GM10847 (cell line): ENCODE measurements around the gene TAF11L13.

Experiments
- POLR2A ChIP-seq: IDR thresholded peaks from 2 replicates; pipeline ENCODE4 v1.6.1; 2011; ENCODE audit not compliant: insufficient read length; ENCODE audit errors: extremely low read depth

Gene TAF11L13

DNA sequence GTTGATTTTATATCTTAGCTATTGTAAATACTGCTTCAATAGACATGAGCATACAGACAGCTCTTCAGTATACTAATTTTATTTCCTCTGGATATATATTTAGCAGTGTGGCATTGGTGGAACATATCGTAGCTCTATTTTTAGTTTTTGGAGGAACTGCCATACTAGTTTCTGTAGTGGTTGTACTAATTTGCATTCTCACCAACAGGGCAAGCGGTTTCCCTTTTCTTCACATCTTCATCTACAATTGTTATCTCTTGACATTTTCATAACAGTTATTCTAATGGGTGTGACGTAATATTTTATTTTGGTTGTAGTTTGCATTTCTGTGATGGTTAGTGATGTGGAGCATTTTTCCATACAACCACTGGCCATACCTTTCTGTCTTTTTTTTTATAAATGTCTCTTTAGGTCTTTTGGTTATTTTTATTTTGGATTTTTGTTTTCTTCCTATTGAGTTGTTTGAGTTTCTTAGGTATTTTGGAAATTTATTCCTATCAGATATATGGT is 34.9 kb downstream of the TAF11L13 start:
- no peak for TF ChIP-seq POLR2A

DNA sequence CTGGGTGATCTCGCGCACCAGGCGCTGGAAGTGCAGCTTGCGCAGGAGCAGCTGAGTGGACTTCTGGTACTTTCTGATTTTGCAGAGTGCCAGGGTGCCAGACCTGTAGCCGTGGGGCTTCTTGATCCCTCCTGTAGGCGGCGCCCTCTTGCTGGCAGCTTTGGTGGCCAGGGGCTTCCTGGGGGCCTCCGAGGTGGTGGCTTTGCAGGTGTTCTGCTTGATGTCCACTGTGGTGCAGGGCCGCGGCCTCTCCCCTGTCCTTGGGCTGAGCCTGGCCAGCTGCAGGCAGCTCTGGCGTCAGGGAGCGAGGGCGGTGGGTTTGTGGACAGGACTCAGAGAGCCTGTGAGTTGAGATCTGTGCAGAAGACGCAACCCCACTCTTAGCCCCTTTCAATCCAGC is 38.5 kb downstream of the TAF11L13 start:
- no peak for TF ChIP-seq POLR2A

DNA sequence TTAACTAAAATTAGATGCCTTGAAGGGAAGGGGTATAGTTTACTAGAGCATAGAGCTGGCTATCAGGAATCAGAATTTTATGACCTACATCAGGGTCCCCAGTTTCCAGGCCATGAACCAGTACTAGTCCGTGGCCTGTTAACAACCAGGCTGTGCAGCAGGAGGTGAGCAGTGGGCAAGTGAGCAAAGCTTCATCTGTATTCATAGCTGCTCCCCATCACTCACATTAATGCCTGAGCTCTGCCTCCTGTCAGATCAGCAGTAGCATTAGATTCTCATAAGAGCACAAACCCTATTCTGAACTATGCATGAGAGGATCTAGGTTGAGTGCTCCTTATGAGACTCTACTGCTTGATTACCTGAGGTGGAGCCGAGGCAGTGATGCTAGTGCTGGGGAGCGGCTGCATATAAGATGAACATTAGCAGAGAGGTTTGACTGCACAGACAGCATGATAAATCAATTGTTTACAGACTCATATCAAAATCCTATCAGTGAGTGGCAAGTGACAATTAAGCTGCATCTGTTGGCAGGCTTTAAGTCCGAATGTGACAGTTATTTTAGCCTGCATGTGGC is 47.0 kb downstream of the TAF11L13 start:
- TF ChIP-seq POLR2A, result no peak

DNA sequence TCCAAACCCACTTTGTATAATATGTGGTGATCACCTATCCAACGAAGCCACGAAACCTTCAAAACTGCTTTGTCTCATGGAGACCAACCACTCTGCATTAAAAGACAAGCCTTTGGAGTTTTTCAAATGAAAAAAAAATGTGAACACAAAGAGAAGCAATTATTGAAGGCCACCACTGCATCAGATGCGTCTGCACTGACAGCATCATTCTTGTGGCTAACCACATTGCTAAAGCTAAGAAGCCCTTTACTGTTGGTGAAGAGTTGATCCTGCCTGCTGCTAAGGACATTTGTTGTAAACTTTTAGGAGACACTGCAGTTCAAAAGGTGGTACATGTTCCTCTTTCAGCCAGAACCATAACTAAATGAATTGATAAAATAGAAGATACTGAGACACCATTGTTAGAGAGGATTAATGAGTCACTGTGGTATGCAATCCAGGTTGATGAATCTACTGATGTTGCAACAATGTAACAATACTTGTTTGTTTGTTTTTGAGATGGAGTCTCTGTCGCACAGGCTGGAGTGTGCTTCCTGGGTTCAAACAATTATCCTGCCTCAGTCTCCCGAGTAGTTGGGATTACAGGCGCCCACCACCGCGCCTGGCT is 47.8 kb downstream of the TAF11L13 start:
- no peak for TF ChIP-seq POLR2A

DNA sequence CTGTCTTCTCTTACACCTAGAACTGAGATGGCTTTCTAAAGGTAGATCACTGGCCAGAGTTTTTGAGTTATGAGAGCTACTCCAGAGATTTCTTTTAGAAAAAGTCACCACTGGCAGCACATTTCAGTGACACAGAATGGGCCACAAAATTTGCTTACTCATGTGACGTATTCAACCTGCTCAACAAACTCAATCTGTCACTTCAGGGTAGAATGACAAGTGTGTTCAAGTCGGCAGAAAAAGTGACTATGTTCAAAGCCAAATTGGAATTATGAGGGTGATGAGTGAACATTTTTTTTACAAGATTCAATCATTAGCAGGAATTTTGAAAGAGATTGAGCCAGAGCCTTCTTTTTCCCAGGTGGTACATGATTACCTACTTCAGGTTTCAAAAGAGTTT is 48.8 kb downstream of the TAF11L13 start:
- TF ChIP-seq POLR2A, result no peak
